Thymus (tissue), 11 donors: ENCODE results near the gene CORO7. TPM values are rescaled to one million over a fixed set of nuclear protein-coding genes. Genes with fewer than 3 reads are reported as not detected.
"Not testable (repeated sequence)": the region's sequence is repeated elsewhere in the genome, so short reads cannot be mapped to it uniquely, and the experiment has no call there.

Experiments used
- DNase-seq, 9 donors: peaks; one replicate each; pipeline ENCODE4 v3.0.0-alpha.2; 2013; ENCODE audit warnings: low spot score in 9 of 9, low read depth in 6 of 9, missing footprints in 1 of 9
- H3K27ac ChIP-seq, 2 donors: one replicate each; pipeline ENCODE4 v1.5.1; 2013; ENCODE audit warnings: control low read depth in 1 of 2, low read depth in 1 of 2, low read length in 1 of 2, mild to moderate bottlenecking in 1 of 2, moderate library complexity in 1 of 2
- H3K27me3 ChIP-seq, 2 donors: one replicate each; pipeline ENCODE4 v1.5.1; 2013; ENCODE audit warnings: low read length in 1 of 2; ENCODE audit not compliant: control insufficient read depth in 2 of 2, insufficient read depth in 1 of 2
- H3K36me3 ChIP-seq, 2 donors: one replicate each; pipeline ENCODE4 v1.5.1; 2013; ENCODE audit warnings: low read length in 1 of 2, mild to moderate bottlenecking in 1 of 2, moderate library complexity in 1 of 2; ENCODE audit not compliant: control insufficient read depth in 2 of 2, insufficient read depth in 2 of 2
- H3K4me1 ChIP-seq, 2 donors: one replicate each; pipeline ENCODE4 v1.5.1; 2013; ENCODE audit warnings: low read length in 2 of 2; ENCODE audit not compliant: control insufficient read depth in 2 of 2, insufficient read depth in 2 of 2
- H3K4me3 ChIP-seq, 2 donors: one replicate each; pipeline ENCODE4 v1.5.1; 2013; ENCODE audit warnings: low read length in 2 of 2, control low read depth in 1 of 2, mild to moderate bottlenecking in 1 of 2
- H3K9me3 ChIP-seq, 2 donors: one replicate each; pipeline ENCODE4 v1.5.1; 2013; ENCODE audit warnings: low read length in 1 of 2, mild to moderate bottlenecking in 1 of 2; ENCODE audit not compliant: control insufficient read depth in 2 of 2, insufficient read depth in 1 of 2
- WGBS: extraction: QIAGEN DNeasy Blood & Tissue Kit; methylation state at CpG from one replicate; pipeline ENCODE4 v1.1.7; 2013; 5-methylcytosine and 5-hydroxymethylcytosine counted together
- polyA plus RNA-seq: library from polyadenylated mRNA; stranded (reverse); fragments of 200-250 nt; gene quantifications from one replicate; pipeline ENCODE4 v1.2.3, GENCODE V29; 2013
- total RNA-seq: library from RNA; stranded (reverse); fragments of 120-200 nt; gene quantifications from one replicate; pipeline ENCODE4 v1.2.4, GENCODE V29; 2013
- donor health status: healthy.

Gene CORO7
- total and polyA plus RNA-seq, 2 donors, result 21.6 to 63.7 TPM

DNA sequence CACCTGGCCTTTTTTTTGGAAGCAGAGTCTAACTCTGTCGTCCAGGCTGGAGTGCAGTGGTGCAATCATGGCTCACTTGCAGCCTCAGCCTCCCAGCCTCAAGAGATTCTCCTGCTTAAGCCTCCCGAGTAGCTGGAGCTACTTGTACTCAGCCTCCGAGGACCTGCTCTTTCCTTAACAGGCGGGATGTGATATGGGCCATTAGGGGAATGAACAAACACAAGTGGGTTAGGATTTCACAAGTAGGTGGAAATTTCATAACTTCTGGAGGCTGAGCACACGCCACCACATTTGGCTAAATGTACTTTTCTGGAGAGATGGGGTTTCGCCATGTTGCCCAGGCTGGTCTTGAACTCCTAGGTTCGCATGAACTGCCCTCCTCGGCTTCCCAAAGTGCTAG lies 69.4 kb downstream of the CORO7 start:
- peaks cover 0 to 4% of the 10 kb centered on the region in 2 donors for H3K9me3 ChIP-seq
- H3K4me1 ChIP-seq, result peaks cover 3 to 16% of the 10 kb centered on the region in 2 donors
- H3K27ac ChIP-seq, result no peak overlapping the region
- DNase-seq, result no peak
- H3K27me3 ChIP-seq, result no peaks in the 10 kb centered on the region
- peaks cover 2 to 18% of the 10 kb centered on the region in 2 donors for H3K36me3 ChIP-seq
- WGBS, result 94% methylated on average over 8 of the region's 8 CpGs
- no peak overlapping the region for H3K4me3 ChIP-seq

GRCh38 chr16:4345836-4346781 lies 70.3 kb downstream of the CORO7 start:
- peaks cover 0 to 11% of the 10 kb centered on the region in 2 donors for H3K4me1 ChIP-seq
- no peak for DNase-seq
- WGBS, result 96% methylated on average over 14 of the region's 14 CpGs
- no peak overlapping the region for H3K27ac ChIP-seq
- peaks cover 8 to 23% of the 10 kb centered on the region in 2 donors for H3K36me3 ChIP-seq
- peaks cover 0 to 4% of the 10 kb centered on the region in 2 donors for H3K9me3 ChIP-seq
- H3K27me3 ChIP-seq, result no peaks in the 10 kb centered on the region
- no peak overlapping the region for H3K4me3 ChIP-seq

GRCh38 chr16:4344983-4345835 lies 71.2 kb downstream of the CORO7 start:
- Histone ChIP-seq H3K4me3 (no peak overlapping the region), H3K27me3 (no peaks in the 10 kb centered on the region), H3K36me3 (peaks cover 17 to 32% of the 10 kb centered on the region in 2 donors), H3K9me3 (peaks cover 0 to 4% of the 10 kb centered on the region in 2 donors), H3K4me1 (peaks cover 0 to 6% of the 10 kb centered on the region in 2 donors), H3K27ac (no peak overlapping the region)
- 97% methylated on average over 26 of the region's 26 CpGs for WGBS
- DNase-seq, result no peak

DNA sequence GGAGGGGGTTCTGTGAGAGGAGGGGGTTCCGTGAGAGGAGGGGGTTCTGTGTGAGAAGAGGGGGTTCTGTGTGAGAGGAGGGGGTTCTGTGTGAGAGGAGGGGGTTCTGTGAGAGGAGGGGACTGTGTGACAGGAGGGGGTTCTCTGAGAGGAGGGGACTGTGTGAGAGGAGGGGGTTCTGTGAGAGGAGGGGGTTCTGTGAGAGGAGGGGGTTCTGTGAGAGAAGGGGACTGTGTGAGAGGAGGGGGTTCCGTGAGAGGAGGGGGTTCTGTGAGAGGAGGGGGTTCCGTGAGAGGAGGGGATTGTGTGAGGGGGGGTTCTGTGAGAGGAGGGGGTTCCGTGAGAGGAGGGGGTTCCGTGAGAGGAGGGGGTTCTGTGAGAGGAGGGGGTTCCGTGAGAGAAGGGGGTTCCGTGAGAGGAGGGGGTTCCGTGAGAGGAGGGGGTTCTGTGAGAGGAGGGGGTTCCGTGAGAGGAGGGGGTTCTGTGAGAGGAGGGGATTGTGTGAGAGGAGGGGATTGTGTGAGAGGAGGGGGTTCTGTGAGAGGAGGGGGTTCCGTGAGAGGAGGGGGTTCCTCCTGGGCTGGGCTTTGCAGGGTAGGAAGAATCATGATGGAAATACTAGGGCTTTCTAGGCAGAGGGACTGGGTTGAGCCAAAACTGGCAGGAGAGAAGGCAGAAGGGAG lies 72.0 kb downstream of the CORO7 start:
- not testable (repeated sequence) for H3K4me1 ChIP-seq, H3K27me3 ChIP-seq, H3K9me3 ChIP-seq, H3K4me3 ChIP-seq, H3K27ac ChIP-seq, DNase-seq
- 57% methylated on average over 10 of the region's 10 CpGs for WGBS
- H3K36me3 ChIP-seq, result peaks cover 16 to 37% of the 10 kb centered on the region in 2 donors

GRCh38 chr16:4342866-4343744 lies 73.3 kb downstream of the CORO7 start:
- WGBS, result 98% methylated on average over 21 of the region's 21 CpGs
- DNase-seq, result no peak
- Histone ChIP-seq H3K4me3 (no peak overlapping the region), H3K27me3 (no peaks in the 10 kb centered on the region), H3K36me3 (peaks cover 23 to 48% of the 10 kb centered on the region in 2 donors), H3K27ac (no peak overlapping the region), H3K4me1 (no peaks in the 10 kb centered on the region), H3K9me3 (peaks cover 0 to 4% of the 10 kb centered on the region in 2 donors)

DNA sequence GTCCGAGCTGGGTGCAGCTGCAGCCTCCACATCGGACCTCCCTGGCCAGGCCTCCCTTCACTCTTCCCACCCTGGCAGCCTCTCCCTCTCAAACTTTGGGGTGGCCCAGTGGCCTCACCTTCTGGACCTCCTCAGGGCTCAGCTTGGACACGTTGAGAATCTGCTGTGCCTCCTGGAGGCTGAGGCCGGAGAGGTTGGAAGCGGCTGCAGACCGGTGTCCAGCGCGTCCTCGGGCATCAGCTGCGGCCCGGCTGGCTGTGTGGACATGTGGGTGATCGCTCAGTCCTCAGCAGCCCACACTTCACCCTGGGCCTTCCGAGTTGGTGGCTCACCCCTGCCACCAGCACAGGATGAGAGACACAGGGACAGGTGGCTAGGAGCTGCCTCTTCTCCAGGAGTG lies 75.1 kb downstream of the CORO7 start:
- no peaks in the 10 kb centered on the region for H3K27me3 ChIP-seq
- H3K27ac ChIP-seq, result no peak overlapping the region
- WGBS, result 98% methylated on average over 13 of the region's 13 CpGs
- DNase-seq, result no peak
- H3K4me3 ChIP-seq, result no peak overlapping the region
- H3K9me3 ChIP-seq, result peaks cover 0 to 4% of the 10 kb centered on the region in 2 donors
- H3K4me1 ChIP-seq, result no peaks in the 10 kb centered on the region
- peaks cover 23 to 41% of the 10 kb centered on the region in 2 donors for H3K36me3 ChIP-seq

DNA sequence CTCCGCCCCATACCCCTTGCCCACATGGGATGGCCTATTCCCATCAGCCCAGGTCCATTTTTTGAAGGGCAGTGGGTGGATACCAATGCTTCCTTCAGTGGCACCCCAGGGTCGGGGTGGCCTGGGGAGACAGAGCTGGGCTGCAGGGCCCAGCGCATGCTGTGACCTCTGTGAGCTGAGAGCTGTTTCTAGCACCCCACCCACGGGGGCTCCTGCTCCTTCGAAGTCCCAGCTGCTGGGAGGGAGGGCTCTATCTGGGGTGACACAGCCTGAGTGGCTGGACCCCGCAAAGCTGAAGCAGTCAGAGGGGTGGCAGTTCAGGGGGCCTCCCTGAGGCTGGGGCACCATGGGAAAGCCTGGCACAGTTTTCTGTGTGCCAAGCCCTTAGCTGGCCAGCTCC lies 76.0 kb downstream of the CORO7 start:
- H3K9me3 ChIP-seq, result peaks cover 0 to 4% of the 10 kb centered on the region in 2 donors
- DNase-seq, result no peak
- peaks cover 23 to 38% of the 10 kb centered on the region in 2 donors for H3K36me3 ChIP-seq
- 95% methylated on average over 6 of the region's 6 CpGs for WGBS
- no peak overlapping the region for H3K4me3 ChIP-seq
- H3K27me3 ChIP-seq, result no peaks in the 10 kb centered on the region
- no peak overlapping the region for H3K27ac ChIP-seq
- no peaks in the 10 kb centered on the region for H3K4me1 ChIP-seq

GRCh38 chr16:4339909-4340308 lies 76.5 kb downstream of the CORO7 start:
- 73% methylated on average over 14 of the region's 14 CpGs for WGBS
- H3K27me3 ChIP-seq, result no peaks in the 10 kb centered on the region
- H3K4me1 ChIP-seq, result no peaks in the 10 kb centered on the region
- H3K9me3 ChIP-seq, result peaks cover 0 to 4% of the 10 kb centered on the region in 2 donors
- no peak for DNase-seq
- no peak overlapping the region for H3K27ac ChIP-seq
- H3K36me3 ChIP-seq, result peaks cover 23 to 38% of the 10 kb centered on the region in 2 donors
- H3K4me3 ChIP-seq, result no peak overlapping the region
